ENCODE measurements around the gene TMCC3.

Gene TMCC3

GRCh38 chr12:94673496-94673895 lies 23.1 kb upstream of the TMCC3 start:
- DNase-seq (ENCODE audit: low read depth): no peak

GRCh38 chr12:94671917-94672316 lies 21.6 kb upstream of the TMCC3 start:
- DNase-seq (ENCODE audit: low read depth): no peak

GRCh38 chr12:94670898-94671297 lies 20.5 kb upstream of the TMCC3 start:
- DNase-seq (ENCODE audit: low read depth): no peak

- DNase-seq (ENCODE audit: low read depth): no peak
These were observed 19.7 kb upstream of the TMCC3 start for GRCh38 chr12:94670075-94670474.

- no peak for DNase-seq (ENCODE audit: low read depth)
These were observed 16.7 kb upstream of the TMCC3 start for GRCh38 chr12:94667031-94667540.

- no peak for DNase-seq (ENCODE audit: low read depth)
These were observed 15.8 kb upstream of the TMCC3 start for GRCh38 chr12:94666158-94666557.

GRCh38 chr12:94663702-94664101 lies 13.3 kb upstream of the TMCC3 start:
- no peak for DNase-seq (ENCODE audit: low read depth)

- DNase-seq (ENCODE audit: low read depth): no peak
These were observed 12.7 kb upstream of the TMCC3 start for GRCh38 chr12:94663071-94663470.

GRCh38 chr12:94660436-94660835 lies 10.1 kb upstream of the TMCC3 start:
- DNase-seq (ENCODE audit: low read depth): no peak

GRCh38 chr12:94659346-94659930 lies 9.1 kb upstream of the TMCC3 start:
- DNase-seq (ENCODE audit: low read depth): no peak

- DNase-seq (ENCODE audit: low read depth): no peak
These were observed 8.6 kb upstream of the TMCC3 start for GRCh38 chr12:94658931-94659330.

- no peak for DNase-seq (ENCODE audit: low read depth)
These were observed 6.2 kb upstream of the TMCC3 start for GRCh38 chr12:94656556-94656955.

- DNase-seq (ENCODE audit: low read depth): no peak
These were observed 811 bp downstream of the TMCC3 start for GRCh38 chr12:94649349-94650142.

GRCh38 chr12:94648578-94648977 lies 1.8 kb downstream of the TMCC3 start:
- DNase-seq (ENCODE audit: low read depth): no peak

GRCh38 chr12:94644141-94644979 lies 6.0 kb downstream of the TMCC3 start:
- no peak for DNase-seq (ENCODE audit: low read depth)

- no peak for DNase-seq (ENCODE audit: low read depth)
These were observed 6.8 kb downstream of the TMCC3 start for GRCh38 chr12:94643606-94644005.

- DNase-seq (ENCODE audit: low read depth): no peak
These were observed 9.1 kb downstream of the TMCC3 start for GRCh38 chr12:94641283-94641682.

GRCh38 chr12:94640134-94640928 lies 10.0 kb downstream of the TMCC3 start:
- no peak for DNase-seq (ENCODE audit: low read depth)

- DNase-seq (ENCODE audit: low read depth): no peak
These were observed 11.8 kb downstream of the TMCC3 start for GRCh38 chr12:94638521-94638920.

- no peak for DNase-seq (ENCODE audit: low read depth)
These were observed 12.8 kb downstream of the TMCC3 start for GRCh38 chr12:94637390-94638113.

- no peak for DNase-seq (ENCODE audit: low read depth)
These were observed 13.8 kb downstream of the TMCC3 start for GRCh38 chr12:94636462-94637085.
